Thyroid gland (tissue), 4 donors: ENCODE results near the gene PRKCE. TPM values are rescaled to one million over a fixed set of nuclear protein-coding genes. Genes with fewer than 3 reads are reported as not detected.
A peak's percentile ranks its signal among the peaks of the same experiment; 100 is the strongest.

Experiments used
- DNase-seq, 2 donors: peaks; one replicate each; pipeline ENCODE4 v3.0.0-alpha.2; 2019
- H3K27ac ChIP-seq, 3 donors: fragments of 200-600 bp; sonication (generic); 1 replicate in 2 of 3; 2 replicates in 1 of 3; pipeline ENCODE4 v1.5.1; 2016 to 2019; ENCODE audit warnings: mild to moderate bottlenecking in 1 of 3, moderate library complexity in 1 of 3
- H3K27me3 ChIP-seq: fragments of 200-600 bp; sonication (generic); one replicate; pipeline ENCODE4 v1.5.1; 2019
- H3K36me3 ChIP-seq, 2 donors: fragments of 200-600 bp; sonication (generic); one replicate each; pipeline ENCODE4 v1.5.1; 2016 to 2019
- H3K4me1 ChIP-seq, 2 donors: fragments of 200-600 bp; sonication (generic); one replicate each; pipeline ENCODE4 v1.5.1; 2017 to 2019
- H3K4me3 ChIP-seq, 3 donors: fragments of 200-600 bp; sonication (generic); replicated peaks in 1 of 3; 1 replicate in 2 of 3; 2 replicates in 1 of 3; pipeline ENCODE4 v1.5.1; 2016; ENCODE audit warnings: mild to moderate bottlenecking in 1 of 3
- H3K9me3 ChIP-seq: fragments of 200-600 bp; sonication (generic); one replicate; pipeline ENCODE4 v1.5.1; 2017
- POLR2A ChIP-seq, 2 donors: fragments of 450-650 bp; IDR thresholded peaks; one replicate each; pipeline ENCODE4 v1.6.1; 2017; ENCODE audit warnings: antibody characterized with exemption in 2 of 2, mild to moderate bottlenecking in 2 of 2, moderate library complexity in 1 of 2
- WGBS, 2 donors: methylation state at CpG; one replicate each; pipeline ENCODE4 v1.1.5; 2017; 5-methylcytosine and 5-hydroxymethylcytosine counted together
- intact Hi-C: fragments of 100-400 bp; cut with DNase I; formaldehyde crosslinking; loops from one replicate; pipeline ENCODE4 v1.15.1; 2023
- total RNA-seq, 4 donors: library from RNA; depleted of rRNA; stranded (reverse); fragments of >200 nt; gene quantifications; one replicate each; pipeline ENCODE4 v1.2.3, GENCODE V29; 2016
- TF ChIP-seq, protein P1 (sequence below), 6 experiments: fragments of 200-600 bp in 3 of 6; fragments of 450-650 bp in 3 of 6; sonication (generic) in 3 of 6; IDR thresholded peaks; one replicate each; pipeline ENCODE4 v1.5.1; 2016 to 2019; ENCODE audit warnings: antibody characterized with exemption in 6 of 6, mild to moderate bottlenecking in 2 of 6, inconsistent platforms in 1 of 6, moderate library complexity in 1 of 6

The PRKCE gene
- total RNA-seq, 4 donors from 2014 or later = 8.4 to 35.3 (median 15.2) TPM

DNA sequence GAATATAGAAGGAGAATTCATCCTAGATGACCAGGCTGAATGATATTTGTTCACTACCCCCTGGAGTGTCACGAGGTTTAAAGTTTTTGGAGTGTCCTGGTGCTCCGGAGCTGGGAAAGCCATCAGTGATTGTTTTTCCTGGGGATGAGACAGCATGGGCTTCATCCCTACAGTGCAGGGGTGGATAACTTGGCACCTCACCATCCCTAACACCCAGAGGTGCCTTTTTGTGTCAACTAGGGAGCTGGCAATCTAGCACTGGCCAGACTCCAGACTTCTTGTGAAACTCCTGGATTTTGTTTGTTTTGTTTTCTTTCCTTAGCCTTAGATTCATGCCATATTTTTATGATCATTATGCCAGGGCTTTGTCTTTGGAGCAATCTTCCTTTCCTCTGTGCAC lies 164.8 kb downstream of the PRKCE start:
- Histone ChIP-seq H3K9me3 (no peaks in the 10 kb centered on the region), H3K4me3 (no peak overlapping the region), H3K36me3 (no peaks in the 10 kb centered on the region), H3K4me1 (peaks cover 17% of the 10 kb centered on the region in 2 donors), H3K27me3 (no peaks in the 10 kb centered on the region), H3K27ac (no peak overlapping the region)
- DNase-seq = peak; percentile 59 to 70
- TF ChIP-seq POLR2A (IDR thresholded peaks at IDR 0.05) = no peak
- TF ChIP-seq, protein P1, sequence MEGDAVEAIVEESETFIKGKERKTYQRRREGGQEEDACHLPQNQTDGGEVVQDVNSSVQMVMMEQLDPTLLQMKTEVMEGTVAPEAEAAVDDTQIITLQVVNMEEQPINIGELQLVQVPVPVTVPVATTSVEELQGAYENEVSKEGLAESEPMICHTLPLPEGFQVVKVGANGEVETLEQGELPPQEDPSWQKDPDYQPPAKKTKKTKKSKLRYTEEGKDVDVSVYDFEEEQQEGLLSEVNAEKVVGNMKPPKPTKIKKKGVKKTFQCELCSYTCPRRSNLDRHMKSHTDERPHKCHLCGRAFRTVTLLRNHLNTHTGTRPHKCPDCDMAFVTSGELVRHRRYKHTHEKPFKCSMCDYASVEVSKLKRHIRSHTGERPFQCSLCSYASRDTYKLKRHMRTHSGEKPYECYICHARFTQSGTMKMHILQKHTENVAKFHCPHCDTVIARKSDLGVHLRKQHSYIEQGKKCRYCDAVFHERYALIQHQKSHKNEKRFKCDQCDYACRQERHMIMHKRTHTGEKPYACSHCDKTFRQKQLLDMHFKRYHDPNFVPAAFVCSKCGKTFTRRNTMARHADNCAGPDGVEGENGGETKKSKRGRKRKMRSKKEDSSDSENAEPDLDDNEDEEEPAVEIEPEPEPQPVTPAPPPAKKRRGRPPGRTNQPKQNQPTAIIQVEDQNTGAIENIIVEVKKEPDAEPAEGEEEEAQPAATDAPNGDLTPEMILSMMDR (IDR thresholded peaks at IDR 0.05) = no peak
- 45 to 83% methylated on average over 2 of the region's 2 CpGs for whole genome bisulfite sequencing, 2 donors
- intact Hi-C loops = no loop called here

DNA sequence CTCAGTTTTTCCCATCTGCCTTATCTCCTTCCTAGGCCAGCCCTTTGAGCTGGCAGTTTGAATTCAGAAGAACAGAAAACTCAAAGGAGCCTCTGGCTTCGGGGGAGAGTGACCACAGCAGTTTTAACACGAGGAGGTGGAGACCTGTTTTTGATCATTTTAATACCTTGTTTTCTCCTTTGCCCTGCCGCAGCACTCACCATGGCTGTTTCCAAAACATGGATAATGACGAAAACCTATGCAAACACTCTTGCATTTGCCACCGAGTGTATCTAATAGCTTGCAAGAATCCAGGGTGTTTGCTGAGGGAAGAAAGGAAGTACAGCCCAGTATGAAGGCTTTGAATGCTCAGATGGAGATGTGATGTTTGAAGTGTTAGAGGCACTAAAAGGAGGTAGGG lies 167.1 kb downstream of the PRKCE start:
- Histone ChIP-seq H3K36me3 (no peaks in the 10 kb centered on the region), H3K9me3 (no peaks in the 10 kb centered on the region), H3K4me1 (peaks cover 38 to 40% of the 10 kb centered on the region in 2 donors), H3K4me3 (no peak overlapping the region), H3K27ac (no peak overlapping the region), H3K27me3 (no peaks in the 10 kb centered on the region)
- TF ChIP-seq, protein P1 (IDR thresholded peaks at IDR 0.05) = no peak
- TF ChIP-seq POLR2A (IDR thresholded peaks at IDR 0.05) = no peak
- DNase-seq = no peak
- WGBS, 2 donors = 68 to 90% methylated on average over 5 of the region's 5 CpGs
- intact Hi-C loops = no loop called here

DNA sequence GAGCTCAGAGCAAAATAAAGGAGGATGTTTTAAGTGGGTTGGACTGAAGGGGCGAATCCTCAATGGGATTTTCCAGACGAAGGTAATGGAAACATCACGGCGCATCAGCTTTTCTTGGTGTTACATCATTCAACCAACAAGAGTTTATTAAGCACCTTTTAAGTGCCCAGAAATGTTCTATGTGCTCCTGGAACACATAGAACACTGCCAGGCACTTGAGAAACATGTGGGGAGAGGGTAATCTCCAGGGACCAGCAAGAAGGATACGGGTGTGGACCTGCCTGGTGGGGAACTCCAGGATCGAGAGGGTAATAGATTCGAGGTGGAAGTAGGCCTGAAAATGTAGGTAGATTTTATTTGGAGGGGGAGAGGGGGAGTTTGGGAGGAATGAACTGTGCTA lies 168.6 kb downstream of the PRKCE start:
- peak in 1 of 2 donors; percentile 11 for DNase-seq
- H3K36me3 ChIP-seq = no peaks in the 10 kb centered on the region
- H3K27me3 ChIP-seq = no peaks in the 10 kb centered on the region
- intact Hi-C loops = no loop called here
- TF ChIP-seq, protein P1 (IDR thresholded peaks at IDR 0.05) = no peak
- TF ChIP-seq POLR2A (IDR thresholded peaks at IDR 0.05) = no peak
- H3K4me3 ChIP-seq = no peak overlapping the region
- H3K27ac ChIP-seq = no peak overlapping the region
- peaks cover 41 to 48% of the 10 kb centered on the region in 2 donors for H3K4me1 ChIP-seq
- 85 to 88% methylated on average over 7 of the region's 7 CpGs for WGBS, 2 donors
- H3K9me3 ChIP-seq = no peaks in the 10 kb centered on the region

DNA sequence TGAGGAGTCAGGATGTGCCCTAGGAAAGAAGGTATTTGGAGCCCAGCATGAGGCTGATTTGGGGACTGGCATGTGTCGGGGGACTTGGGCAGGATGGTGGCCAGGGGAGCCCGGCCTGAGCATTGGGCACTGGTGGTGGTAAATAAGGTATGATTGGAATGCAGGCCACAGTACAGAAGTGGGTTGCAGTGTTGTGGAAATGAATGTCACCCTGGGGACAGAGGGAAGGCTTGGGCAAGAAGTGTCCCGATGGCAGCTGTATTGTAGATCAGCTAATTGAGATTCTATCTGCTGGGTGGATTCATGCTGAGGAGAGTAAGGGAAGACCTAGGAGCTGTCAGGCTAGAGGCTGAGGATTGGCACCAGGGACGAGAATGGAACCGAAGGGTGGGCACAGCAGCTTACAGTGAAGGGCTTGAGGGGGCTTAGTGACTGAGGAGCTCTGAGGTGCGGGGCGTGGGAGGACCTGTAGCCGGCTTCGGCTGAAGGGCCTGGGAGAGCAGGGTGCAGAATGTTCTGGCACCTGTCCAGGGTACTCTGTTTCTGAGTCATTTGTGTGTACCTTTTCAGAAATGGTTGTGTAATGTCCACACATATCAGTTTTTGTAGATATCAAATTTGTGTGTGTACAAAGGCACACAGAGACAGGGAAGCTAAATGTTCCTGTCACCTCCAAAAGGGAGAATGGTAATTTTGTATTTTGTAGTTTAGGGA lies 170.2 kb downstream of the PRKCE start:
- DNase-seq = peak; percentile 90 to 94
- H3K27ac ChIP-seq = peak overlapping the region; percentile 68 to 81 (median 69)
- WGBS, 2 donors = 50 to 57% methylated on average over 9 of the region's 9 CpGs
- H3K36me3 ChIP-seq = no peaks in the 10 kb centered on the region
- H3K4me1 ChIP-seq = peaks cover 29 to 33% of the 10 kb centered on the region in 2 donors
- intact Hi-C loops = no loop called here
- TF ChIP-seq, protein P1 (IDR thresholded peaks at IDR 0.05) = no peak
- TF ChIP-seq POLR2A (IDR thresholded peaks at IDR 0.05) = no peak
- no peaks in the 10 kb centered on the region for H3K9me3 ChIP-seq
- H3K27me3 ChIP-seq = no peaks in the 10 kb centered on the region
- no peak overlapping the region for H3K4me3 ChIP-seq

DNA sequence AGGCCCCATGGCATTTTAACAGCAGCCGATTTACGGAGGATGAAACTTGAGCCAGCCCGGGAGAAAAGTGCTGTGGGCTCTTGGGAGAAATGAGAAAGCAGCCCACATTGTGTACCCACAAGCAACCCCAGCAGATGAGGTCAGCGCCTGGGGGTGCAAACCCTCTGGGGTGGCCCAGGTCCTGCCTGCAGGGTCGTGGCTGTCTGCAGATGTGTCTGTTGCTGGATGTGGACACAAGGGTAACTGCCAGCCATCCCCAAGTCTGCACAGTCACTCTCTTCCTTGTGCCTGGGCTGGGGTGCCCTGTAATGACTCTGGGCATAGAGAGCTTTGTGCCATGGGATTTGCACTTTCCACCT lies 170.8 kb downstream of the PRKCE start:
- intact Hi-C loops = no loop called here
- H3K36me3 ChIP-seq = no peaks in the 10 kb centered on the region
- H3K9me3 ChIP-seq = no peaks in the 10 kb centered on the region
- DNase-seq = peak; percentile 24 to 28
- TF ChIP-seq, protein P1 (IDR thresholded peaks at IDR 0.05) = no peak
- no peak for TF ChIP-seq POLR2A (IDR thresholded peaks at IDR 0.05)
- H3K4me3 ChIP-seq = no peak overlapping the region
- no peaks in the 10 kb centered on the region for H3K27me3 ChIP-seq
- H3K4me1 ChIP-seq = peaks cover 29 to 33% of the 10 kb centered on the region in 2 donors
- 69% methylated on average over 5 of the region's 5 CpGs for WGBS, 2 donors
- peak overlapping the region; percentile 68 to 81 (median 69) for H3K27ac ChIP-seq
